RWPE2 (cell line): Measurements from ENCODE around the gene TMEM116.
"Not testable (repeated sequence)": the region's sequence is repeated elsewhere in the genome, so short reads cannot be mapped to it uniquely, and the experiment has no call there.

Experiments
- ATAC-seq: fragments of 200-7000 bp; cut with Tn5 transposase; 3 replicates; pipeline ENCODE4 v1.9.1; 2021; ENCODE audit warnings: low read depth
- DNase-seq: peaks from one replicate; pipeline ENCODE4 v3.0.0-alpha.2; 2020; ENCODE audit warnings: low spot score
- H3K27ac ChIP-seq: fragments of 450-650 bp; 2 replicates; pipeline ENCODE4 v1.5.1; 2017; ENCODE audit warnings: mild to moderate bottlenecking; ENCODE audit not compliant: poor library complexity, severe bottlenecking
- H3K27me3 ChIP-seq: fragments of 250-450 bp; sonication (Bioruptor Pico); 2 replicates; pipeline ENCODE4 v1.5.1; 2021; ENCODE audit warnings: mild to moderate bottlenecking, moderate library complexity; ENCODE audit not compliant: insufficient read depth, poor library complexity, severe bottlenecking
- H3K36me3 ChIP-seq: fragments of 250-450 bp; sonication (Bioruptor Pico); 2 replicates; pipeline ENCODE4 v1.5.1; 2020; ENCODE audit warnings: low read depth, mild to moderate bottlenecking, moderate library complexity
- H3K4me1 ChIP-seq: fragments of 250-450 bp; sonication (Bioruptor Pico); 2 replicates; pipeline ENCODE4 v1.5.1; 2021; ENCODE audit warnings: mild to moderate bottlenecking, moderate library complexity; ENCODE audit not compliant: insufficient read depth, poor library complexity, severe bottlenecking
- H3K4me3 ChIP-seq: fragments of 250-450 bp; sonication (Bioruptor Pico); 2 replicates; pipeline ENCODE4 v1.5.1; 2021; ENCODE audit warnings: mild to moderate bottlenecking, moderate library complexity; ENCODE audit not compliant: severe bottlenecking
- H3K9me3 ChIP-seq: fragments of 250-450 bp; sonication (Bioruptor Pico); 2 replicates; pipeline ENCODE4 v1.5.1; 2021; ENCODE audit warnings: mild to moderate bottlenecking, moderate library complexity; ENCODE audit not compliant: severe bottlenecking
- TF ChIP-seq, protein P1 (sequence below): fragments of 450-650 bp; IDR thresholded peaks from one replicate; pipeline ENCODE4 v1.5.1; 2017; ENCODE audit warnings: mild to moderate bottlenecking, moderate library complexity; ENCODE audit not compliant: poor library complexity, severe bottlenecking

The TMEM116 gene

DNA sequence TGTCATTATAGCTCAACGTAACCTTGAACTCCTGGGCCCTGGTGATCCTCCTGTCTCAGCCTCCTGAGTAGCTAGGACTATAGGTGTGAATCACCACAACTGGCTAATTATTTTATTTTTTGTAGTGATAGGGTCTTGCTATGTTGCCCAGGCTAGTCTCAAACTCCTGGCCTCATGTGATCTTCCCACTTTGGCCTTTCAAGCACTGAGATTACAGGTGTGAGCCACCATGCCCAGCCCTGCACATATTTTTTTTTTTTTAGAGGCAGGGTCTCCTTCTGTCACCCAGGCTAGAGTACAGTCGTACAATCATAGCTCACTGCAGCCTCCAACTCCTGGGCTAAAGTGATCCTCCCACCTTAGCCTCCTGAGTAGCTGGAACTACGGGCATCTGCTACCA, 8.9 kb downstream of the TMEM116 start:
- DNase-seq (no peak), ATAC-seq (no peak)
- H3K36me3 ChIP-seq, result 0 out of 2 replicates have a peak, but pooled peaks cover 3% of the 10 kb centered on the region
- H3K27me3 ChIP-seq, result no peaks in the 10 kb centered on the region
- TF ChIP-seq, protein P1, sequence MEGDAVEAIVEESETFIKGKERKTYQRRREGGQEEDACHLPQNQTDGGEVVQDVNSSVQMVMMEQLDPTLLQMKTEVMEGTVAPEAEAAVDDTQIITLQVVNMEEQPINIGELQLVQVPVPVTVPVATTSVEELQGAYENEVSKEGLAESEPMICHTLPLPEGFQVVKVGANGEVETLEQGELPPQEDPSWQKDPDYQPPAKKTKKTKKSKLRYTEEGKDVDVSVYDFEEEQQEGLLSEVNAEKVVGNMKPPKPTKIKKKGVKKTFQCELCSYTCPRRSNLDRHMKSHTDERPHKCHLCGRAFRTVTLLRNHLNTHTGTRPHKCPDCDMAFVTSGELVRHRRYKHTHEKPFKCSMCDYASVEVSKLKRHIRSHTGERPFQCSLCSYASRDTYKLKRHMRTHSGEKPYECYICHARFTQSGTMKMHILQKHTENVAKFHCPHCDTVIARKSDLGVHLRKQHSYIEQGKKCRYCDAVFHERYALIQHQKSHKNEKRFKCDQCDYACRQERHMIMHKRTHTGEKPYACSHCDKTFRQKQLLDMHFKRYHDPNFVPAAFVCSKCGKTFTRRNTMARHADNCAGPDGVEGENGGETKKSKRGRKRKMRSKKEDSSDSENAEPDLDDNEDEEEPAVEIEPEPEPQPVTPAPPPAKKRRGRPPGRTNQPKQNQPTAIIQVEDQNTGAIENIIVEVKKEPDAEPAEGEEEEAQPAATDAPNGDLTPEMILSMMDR, result no peak
- no peaks in the 10 kb centered on the region for H3K9me3 ChIP-seq
- no peak overlapping the region for H3K27ac ChIP-seq
- peaks cover 6% of the 10 kb centered on the region for H3K4me1 ChIP-seq
- H3K4me3 ChIP-seq, result no peak overlapping the region

DNA sequence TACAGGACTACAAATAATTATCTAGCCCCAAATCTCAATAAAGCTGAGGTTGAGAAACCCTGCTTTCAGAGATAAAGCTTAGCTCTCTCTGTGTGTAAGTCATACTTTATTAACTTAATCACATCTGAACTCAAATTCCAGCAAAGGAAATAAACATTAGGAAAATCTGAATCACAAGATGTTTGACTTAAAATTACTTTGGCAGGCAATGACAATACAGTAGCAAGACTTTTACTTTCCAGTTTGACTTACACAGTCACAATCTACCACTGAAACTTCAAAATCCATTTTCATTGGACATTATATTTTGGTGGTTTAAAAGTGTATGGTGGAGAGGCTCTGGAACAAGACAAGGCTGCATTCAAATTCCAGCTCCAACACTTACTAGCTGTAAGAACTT, 11.4 kb downstream of the TMEM116 start:
- TF ChIP-seq, protein P1, result no peak
- ATAC-seq, result no peak
- Histone ChIP-seq H3K27me3 (no peaks in the 10 kb centered on the region), H3K27ac (no peak overlapping the region), H3K9me3 (no peaks in the 10 kb centered on the region), H3K36me3 (0 out of 2 replicates have a peak, but pooled peaks cover 3% of the 10 kb centered on the region), H3K4me1 (peaks cover 6% of the 10 kb centered on the region), H3K4me3 (no peak overlapping the region)
- no peak for DNase-seq

DNA sequence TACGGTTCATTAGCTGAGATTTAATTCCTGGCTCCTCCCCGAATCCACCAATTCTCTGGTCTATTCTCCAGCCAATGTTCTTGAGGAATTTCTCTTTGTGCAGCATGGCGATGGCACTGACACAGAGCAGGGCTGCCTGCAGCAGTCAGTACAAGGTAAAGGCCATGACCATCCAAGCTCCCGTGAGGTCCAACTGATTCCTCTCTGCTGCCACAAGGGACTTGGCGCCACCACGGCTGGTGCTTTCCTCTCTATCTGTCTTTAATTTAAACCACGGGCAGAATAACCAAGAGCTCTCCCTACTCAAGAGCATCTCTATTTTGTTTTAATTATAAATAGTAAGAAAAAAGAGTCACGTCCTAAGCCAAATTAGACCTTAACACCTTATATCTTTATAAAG, 12.1 kb downstream of the TMEM116 start:
- Histone ChIP-seq H3K4me1 (peaks cover under 1% of the 10 kb centered on the region), H3K9me3 (no peaks in the 10 kb centered on the region), H3K36me3 (0 out of 2 replicates have a peak, but pooled peaks cover 3% of the 10 kb centered on the region), H3K4me3 (no peak overlapping the region), H3K27me3 (no peaks in the 10 kb centered on the region), H3K27ac (no peak overlapping the region)
- TF ChIP-seq, protein P1, result no peak
- ATAC-seq, result no peak
- no peak for DNase-seq

DNA sequence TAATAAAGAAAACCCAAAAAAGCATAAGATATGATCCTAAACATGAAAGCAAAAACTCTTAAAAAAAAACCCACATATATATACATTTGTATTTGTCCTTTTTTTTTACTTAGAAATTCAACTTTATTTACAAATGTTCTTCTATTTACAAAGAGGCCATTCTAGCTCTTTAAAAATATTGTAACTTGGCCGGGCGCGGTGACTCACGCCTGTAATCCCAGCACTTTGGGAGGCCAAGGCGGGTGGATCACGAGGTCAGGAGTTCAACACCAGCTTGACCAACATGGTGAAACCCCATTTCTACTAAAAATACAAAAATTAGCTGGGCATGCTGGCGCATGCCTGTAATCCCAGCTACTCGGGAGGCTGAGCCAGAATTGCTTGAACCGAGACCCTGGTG, 13.8 kb downstream of the TMEM116 start:
- ATAC-seq, DNase-seq, H3K27me3 ChIP-seq, H3K9me3 ChIP-seq, H3K4me1 ChIP-seq, H3K27ac ChIP-seq, H3K36me3 ChIP-seq, H3K4me3 ChIP-seq: not testable (repeated sequence)

DNA sequence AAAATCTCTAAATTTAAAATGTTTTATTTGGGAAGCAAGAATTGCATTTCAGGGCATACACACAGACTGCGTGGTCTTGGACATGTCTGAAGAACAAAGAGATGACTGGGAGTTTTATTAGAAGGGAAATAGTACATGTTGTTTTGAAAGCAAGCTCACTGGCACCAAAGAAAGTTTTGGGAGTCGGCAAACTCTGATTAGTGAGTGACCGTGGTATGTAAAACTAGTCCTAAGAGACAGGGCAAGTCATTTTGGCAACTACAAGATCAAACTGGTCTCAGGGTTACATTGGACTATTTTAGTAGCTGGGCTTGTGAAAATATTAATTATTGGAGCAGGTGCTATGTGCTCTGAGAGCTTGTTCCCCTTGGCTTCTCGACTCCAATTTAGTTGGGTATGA, 14.9 kb downstream of the TMEM116 start:
- Histone ChIP-seq H3K36me3 (no peaks in the 10 kb centered on the region), H3K4me3 (no peak overlapping the region), H3K27me3 (no peaks in the 10 kb centered on the region), H3K9me3 (no peaks in the 10 kb centered on the region), H3K4me1 (no peaks in the 10 kb centered on the region), H3K27ac (no peak overlapping the region)
- DNase-seq, result no peak
- no peak for ATAC-seq
- TF ChIP-seq, protein P1, result no peak
